ENCODE measurements around the gene C5orf47. TPM values are rescaled to one million over a fixed set of nuclear protein-coding genes. Genes with fewer than 3 reads are reported as not detected.

Gene C5orf47
- total RNA-seq, 2 donors from 2014 or later, result 0.22 TPM; not detected in 1

GRCh38 chr5:174022384-174023095 is 33.6 kb downstream of the C5orf47 start:
- H3K27ac Mint-ChIP-seq, result no peak overlapping the region
- no peaks in the 10 kb centered on the region for H3K9me3 ChIP-seq (ENCODE audit: control insufficient read depth, low read length, poor library complexity, severe bottlenecking)
- H3K36me3 Mint-ChIP-seq (ENCODE audit: low read depth), result no peaks in the 10 kb centered on the region
- peaks cover 38% of the 10 kb centered on the region for H3K27me3 Mint-ChIP-seq
- H3K4me1 Mint-ChIP-seq, result no peaks in the 10 kb centered on the region
- DNase-seq (no peak), ATAC-seq (no peak)
- H3K4me3 Mint-ChIP-seq, result no peak overlapping the region

DNA sequence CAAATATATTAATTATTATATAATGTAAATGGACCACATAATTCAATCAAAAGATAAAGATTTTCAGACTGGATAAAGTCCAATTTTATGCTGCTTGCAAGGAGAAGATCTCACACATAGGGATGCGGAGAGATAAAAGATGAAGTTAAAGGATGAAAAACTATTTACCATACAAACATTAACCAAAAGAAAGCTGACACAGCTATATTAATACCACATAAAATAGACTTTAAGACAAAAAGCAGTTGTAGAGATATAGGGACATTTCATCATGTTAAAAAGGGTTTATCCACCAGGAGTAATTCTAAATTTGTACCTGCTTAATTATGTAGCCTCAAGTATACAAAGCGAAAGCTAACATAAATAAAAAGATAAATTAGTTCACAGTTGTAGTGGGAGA is 41.3 kb downstream of the C5orf47 start:
- no peaks in the 10 kb centered on the region for H3K36me3 Mint-ChIP-seq (ENCODE audit: low read depth)
- no peaks in the 10 kb centered on the region for H3K9me3 ChIP-seq (ENCODE audit: control insufficient read depth, low read length, poor library complexity, severe bottlenecking)
- no peak for ATAC-seq

GRCh38 chr5:174044466-174045254 is 55.7 kb downstream of the C5orf47 start:
- Mint-ChIP-seq H3K27me3 (peaks cover 61% of the 10 kb centered on the region), H3K27ac (no peak overlapping the region), H3K4me3 (no peak overlapping the region)

More for the DNA sequence above, 41.3 kb downstream of the C5orf47 start:
- H3K27ac Mint-ChIP-seq, result no peak overlapping the region
- peaks cover 10% of the 10 kb centered on the region for H3K27me3 Mint-ChIP-seq
- no peak overlapping the region for H3K4me3 Mint-ChIP-seq
- no peak for DNase-seq
- H3K4me1 Mint-ChIP-seq, result no peaks in the 10 kb centered on the region

DNA sequence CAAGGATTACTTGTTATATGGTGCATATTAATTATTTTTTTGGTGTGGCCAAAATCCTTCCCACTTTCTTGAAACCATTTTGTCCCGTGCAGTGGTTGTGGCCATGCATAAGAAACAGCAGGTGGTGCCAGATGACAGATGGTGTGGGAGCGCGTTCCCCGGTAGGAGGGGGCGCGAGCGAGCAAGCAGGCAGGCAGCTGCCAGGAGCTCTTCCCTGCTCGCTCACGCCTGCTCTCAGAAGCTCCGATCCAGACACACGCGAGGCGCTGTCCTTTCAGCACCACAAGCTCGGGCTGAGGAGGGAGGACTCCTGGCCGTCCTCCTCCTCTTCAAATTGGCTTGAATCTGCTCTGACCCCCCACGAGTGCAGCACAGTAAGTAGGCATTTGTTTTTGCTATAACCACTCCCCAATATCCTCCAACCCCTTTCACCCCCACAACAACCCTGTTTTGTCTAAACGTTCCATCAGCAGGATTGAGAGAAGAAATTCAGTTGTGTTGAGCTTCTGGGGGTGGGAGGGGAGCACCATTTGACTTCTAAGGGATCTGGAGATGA is 56.6 kb downstream of the C5orf47 start, which contains the start of gene NSG2:
NSG2 (plus strand) TSS at position 237 of the 556 bp plus-strand sequence. CDS start 1,050 bp downstream, outside the sequence.
- DNase-seq, result no peak
- ATAC-seq, result no peak
- Mint-ChIP-seq H3K4me1 (no peaks in the 10 kb centered on the region), H3K4me3 (no peak within 1 kb of the TSS), H3K27me3 (peaks cover 54% of the 10 kb centered on the region), H3K27ac (no peak within 1 kb of the TSS), H3K36me3 (ENCODE audit: low read depth) (no peaks in the 10 kb centered on the region)
- H3K9me3 ChIP-seq (ENCODE audit: control insufficient read depth, low read length, poor library complexity, severe bottlenecking), result no peaks in the 10 kb centered on the region

More at GRCh38 chr5:174044466-174045254, 55.7 kb downstream of the C5orf47 start:
- DNase-seq, result no peak
- Mint-ChIP-seq H3K36me3 (ENCODE audit: low read depth) (no peaks in the 10 kb centered on the region), H3K4me1 (no peaks in the 10 kb centered on the region)
- no peaks in the 10 kb centered on the region for H3K9me3 ChIP-seq (ENCODE audit: control insufficient read depth, low read length, poor library complexity, severe bottlenecking)
- no peak for ATAC-seq

- ATAC-seq (no peak), DNase-seq (no peak)
- H3K4me1 Mint-ChIP-seq, result no peaks in the 10 kb centered on the region
- no peaks in the 10 kb centered on the region for H3K36me3 Mint-ChIP-seq (ENCODE audit: low read depth)
- no peaks in the 10 kb centered on the region for H3K9me3 ChIP-seq (ENCODE audit: control insufficient read depth, low read length, poor library complexity, severe bottlenecking)
- H3K4me3 Mint-ChIP-seq, result no peak overlapping the region
- no peak overlapping the region for H3K27ac Mint-ChIP-seq
- H3K27me3 Mint-ChIP-seq, result peaks cover 52% of the 10 kb centered on the region
Observed at GRCh38 chr5:174046558-174046957, 57.6 kb downstream of the C5orf47 start.

GRCh38 chr5:174047472-174048099 is 58.6 kb downstream of the C5orf47 start:
- DNase-seq (no peak), ATAC-seq (no peak)
- no peaks in the 10 kb centered on the region for H3K9me3 ChIP-seq (ENCODE audit: control insufficient read depth, low read length, poor library complexity, severe bottlenecking)
- peaks cover 52% of the 10 kb centered on the region for H3K27me3 Mint-ChIP-seq
- no peak overlapping the region for H3K4me3 Mint-ChIP-seq
- no peaks in the 10 kb centered on the region for H3K4me1 Mint-ChIP-seq
- H3K36me3 Mint-ChIP-seq (ENCODE audit: low read depth), result no peaks in the 10 kb centered on the region
- H3K27ac Mint-ChIP-seq, result no peak overlapping the region

GRCh38 chr5:174052636-174053035 is 63.7 kb downstream of the C5orf47 start:
- no peak overlapping the region for H3K4me3 Mint-ChIP-seq
- H3K36me3 Mint-ChIP-seq (ENCODE audit: low read depth), result no peaks in the 10 kb centered on the region
- H3K9me3 ChIP-seq (ENCODE audit: control insufficient read depth, low read length, poor library complexity, severe bottlenecking), result no peaks in the 10 kb centered on the region
- no peak overlapping the region for H3K27ac Mint-ChIP-seq
- peaks cover 18% of the 10 kb centered on the region for H3K27me3 Mint-ChIP-seq
- H3K4me1 Mint-ChIP-seq, result no peaks in the 10 kb centered on the region
- no peak for DNase-seq
- no peak for ATAC-seq

DNA sequence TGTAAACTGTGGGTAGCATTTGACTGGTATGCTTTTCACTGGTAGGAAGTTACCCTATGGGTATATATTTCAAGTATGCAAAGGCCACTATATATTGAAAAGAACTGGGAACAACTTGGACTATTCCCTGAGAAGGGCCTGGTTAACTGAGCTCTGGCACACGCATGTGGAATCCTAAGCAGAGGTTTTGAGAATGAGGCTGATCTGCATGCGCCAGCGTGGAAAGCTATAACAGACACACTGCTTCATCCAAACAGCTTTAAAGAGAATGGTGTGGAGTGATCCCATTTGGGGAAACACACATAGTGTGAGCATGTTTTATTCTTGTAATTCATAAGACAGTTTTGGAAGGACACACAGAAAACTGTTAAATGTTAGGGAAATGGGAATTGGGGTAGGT is 64.9 kb downstream of the C5orf47 start:
- Mint-ChIP-seq H3K27me3 (peaks cover 16% of the 10 kb centered on the region), H3K4me1 (no peaks in the 10 kb centered on the region), H3K4me3 (no peak overlapping the region), H3K36me3 (ENCODE audit: low read depth) (no peaks in the 10 kb centered on the region), H3K27ac (no peak overlapping the region)
- ATAC-seq (no peak), DNase-seq (no peak)
- H3K9me3 ChIP-seq (ENCODE audit: control insufficient read depth, low read length, poor library complexity, severe bottlenecking), result no peaks in the 10 kb centered on the region

Other genes with a start within 250 kb of the C5orf47 start
- gene CPEB4, start 100.8 kb upstream of the C5orf47 start, total RNA-seq, result 10 to 100 TPM; 25.3 to 33.3 TPM
- not detected for gene NSG2, start 56.5 kb downstream of the C5orf47 start, total RNA-seq

Data from T-helper 17 cell (primary cell).